Endothelial cell of umbilical vein (primary cell): ENCODE data around the gene FOXP1. TPM values are rescaled to one million over a fixed set of nuclear protein-coding genes. Genes with fewer than 3 reads are reported as not detected.

ENCODE experiments used
- BruUV-seq: library from RNA; stranded (reverse); fragments of 400-500 nt; replicated peaks from 2 replicates; lab custom pipeline; 2021; lab: Mats Ljungman, UMichigan
- CTCF ChIA-PET: fragments of 300-600, 350-600 bp; sonication (Branson Sonifier 250); formaldehyde crosslinking; loops from one replicate; lab custom pipeline; 2021; ENCODE audit warnings: antibody characterized with exemption, inconsistent platforms; lab: Charles Lee
- POLR2A ChIA-PET: fragments of 300-600, 350-600 bp; sonication (Branson Sonifier 250); formaldehyde crosslinking; loops from one replicate; lab custom pipeline; 2021; ENCODE audit warnings: antibody characterized with exemption, inconsistent platforms; lab: Charles Lee
- DNase-seq: peaks from one replicate; pipeline ENCODE4 v3.0.0-alpha.2; 2011; ENCODE audit warnings: low read depth, low spot score
- FAIRE-seq: peaks from 2 replicates; lab custom pipeline; 2011; peaks lifted over from hg19 to GRCh38; lab: Jason Lieb, UNC
- H2AFZ ChIP-seq: 2 replicates; pipeline ENCODE4 v1.6.0; 2012; ENCODE audit warnings: low read depth, low read length, control low read depth, inconsistent platforms
- H3K27ac ChIP-seq: 2 replicates; pipeline ENCODE4 v1.5.1; 2011; ENCODE audit warnings: low read depth, mild to moderate bottlenecking, control low read depth, low read length, moderate library complexity; ENCODE audit not compliant: insufficient read depth
- H3K27me3 ChIP-seq, 2 experiments: 2 replicates each; pipeline versions ENCODE4 v1.6.0 to v1.6.1; 2011; ENCODE audit warnings: low read length in 2 of 2, mixed read lengths in 1 of 2; ENCODE audit not compliant: control insufficient read depth in 2 of 2, insufficient read depth in 2 of 2
- H3K36me3 ChIP-seq, 2 experiments: 2 replicates in 1 of 2; 3 replicates in 1 of 2; pipeline ENCODE4 v1.5.1; 2011; ENCODE audit warnings: low read length in 2 of 2, mild to moderate bottlenecking in 1 of 2, moderate library complexity in 1 of 2; ENCODE audit not compliant: control insufficient read depth in 2 of 2, insufficient read depth in 2 of 2; ENCODE audit errors: extremely low read depth in 1 of 2
- H3K4me1 ChIP-seq: 3 replicates; pipeline ENCODE4 v1.5.1; 2011; ENCODE audit warnings: mild to moderate bottlenecking, low read length; ENCODE audit not compliant: control insufficient read depth, insufficient read depth; ENCODE audit errors: extremely low read depth
- H3K4me2 ChIP-seq: 2 replicates; pipeline ENCODE4 v1.6.1; 2011; ENCODE audit warnings: low read length, control low read depth, mixed read lengths; ENCODE audit not compliant: insufficient read depth
- H3K4me3 ChIP-seq, 3 experiments: fragments of 200-600 bp in 1 of 3; sonication (generic), shearing (Covaris generic) in 1 of 3; replicated peaks in 1 of 3; 2 replicates each; pipeline ENCODE4 v1.5.1; 2011 to 2016; ENCODE audit warnings: control low read depth in 3 of 3, low read length in 3 of 3, mild to moderate bottlenecking in 2 of 3, inconsistent platforms in 1 of 3, low read depth in 1 of 3, moderate library complexity in 1 of 3; ENCODE audit not compliant: insufficient read depth in 1 of 3
- H3K79me2 ChIP-seq: 2 replicates; pipeline ENCODE4 v1.6.0; 2012; ENCODE audit warnings: low read length, inconsistent platforms; ENCODE audit not compliant: control insufficient read depth, insufficient read depth
- H3K9ac ChIP-seq: replicated peaks from 2 replicates; pipeline ENCODE3; 2011; ENCODE audit warnings: low read length, control low read depth; ENCODE audit not compliant: insufficient read depth; ENCODE audit errors: extremely low read depth
- H3K9me1 ChIP-seq: replicated peaks from 3 replicates; pipeline ENCODE4 v1.6.0; 2011; ENCODE audit warnings: mild to moderate bottlenecking, low read length; ENCODE audit not compliant: control insufficient read depth, insufficient read depth; ENCODE audit errors: extremely low read depth
- H3K9me3 ChIP-seq: replicated peaks from 2 replicates; pipeline ENCODE4 v1.5.1; 2012; ENCODE audit warnings: low read length, inconsistent platforms; ENCODE audit not compliant: control insufficient read depth, insufficient read depth
- H4K20me1 ChIP-seq: replicated peaks from 2 replicates; pipeline ENCODE3; 2011; ENCODE audit warnings: mild to moderate bottlenecking, low read length; ENCODE audit not compliant: control insufficient read depth, insufficient read depth; ENCODE audit errors: extremely low read depth
- CTCF ChIP-seq, 2 donors: IDR thresholded peaks; 1 replicate in 1 of 2; 2 replicates in 1 of 2; pipeline ENCODE4 v1.5.1; 2011; ENCODE audit warnings: low read length in 2 of 2, mild to moderate bottlenecking in 2 of 2, moderate library complexity in 2 of 2, control low read depth in 1 of 2, inconsistent platforms in 1 of 2, low read depth in 1 of 2; ENCODE audit not compliant: insufficient read depth in 1 of 2; ENCODE audit errors: extremely low read depth in 1 of 2
- EZH2 ChIP-seq: IDR thresholded peaks from 2 replicates; pipeline ENCODE4 v1.6.1; 2012; ENCODE audit warnings: borderline replicate concordance, low read depth, mild to moderate bottlenecking, moderate library complexity, low read length, inconsistent platforms; ENCODE audit not compliant: severe bottlenecking
- FOS ChIP-seq: IDR thresholded peaks from 2 replicates; pipeline ENCODE4 v1.6.1; 2011; ENCODE audit warnings: mild to moderate bottlenecking, low read length, moderate library complexity, borderline replicate concordance; ENCODE audit not compliant: insufficient read depth
- GATA2 ChIP-seq: IDR thresholded peaks from 2 replicates; pipeline ENCODE4 v1.7.0; 2011; ENCODE audit warnings: low read depth, mild to moderate bottlenecking, moderate library complexity, mixed read lengths, low read length; ENCODE audit not compliant: insufficient read length, insufficient read depth
- JUN ChIP-seq: IDR thresholded peaks from 2 replicates; pipeline ENCODE4 v1.6.1; 2011; ENCODE audit warnings: borderline replicate concordance, low read depth; ENCODE audit not compliant: insufficient read length, insufficient read depth
- MAX ChIP-seq: IDR thresholded peaks from 2 replicates; pipeline ENCODE4 v1.6.1; 2011; ENCODE audit not compliant: insufficient read depth, insufficient read length
- MYC ChIP-seq: IDR thresholded peaks from one replicate; pipeline ENCODE4 v1.6.1; 2011; ENCODE audit warnings: mild to moderate bottlenecking, low read depth, low read length
- POLR2A ChIP-seq: IDR thresholded peaks from 2 replicates; pipeline ENCODE4 v1.6.1; 2012; ENCODE audit warnings: low read depth, mild to moderate bottlenecking, control low read depth, low read length
- POLR2AphosphoS5 ChIP-seq: IDR thresholded peaks from 2 replicates; pipeline ENCODE4 v1.6.1; 2012; ENCODE audit warnings: low read depth, mild to moderate bottlenecking, control low read depth, low read length, moderate library complexity; ENCODE audit not compliant: insufficient read depth
- dilution Hi-C: fragments of 300-500 bp; cut with MboI; formaldehyde crosslinking; loops from one replicate; pipeline ENCODE4 v1.15.0; 2019; ENCODE audit warnings: low sequenced_read_pairs; ENCODE audit not compliant: extremely low pct_ligation_motif_present
- intact Hi-C: fragments of 100-400 bp; cut with micrococcal nuclease; formaldehyde crosslinking; loops from one replicate; pipeline ENCODE4 v1.10.0; 2022
- polyA plus RNA-seq, 4 experiments: library from polyadenylated mRNA; depleted of rRNA in 3 of 4; stranded (reverse) in 3 of 4; unstranded in 1 of 4; fragments of >200 nt; gene quantifications; 2 replicates each; pipeline versions ENCODE4 v1.2.1 to v1.2.3, GENCODE V29; 2011 to 2012; ENCODE audit warnings: missing spikeins in 1 of 4
- total RNA-seq: library from RNA; stranded (reverse); gene quantifications from 2 replicates; pipeline ENCODE4 v1.2.3, GENCODE V29; 2021

Gene FOXP1
- total and polyA plus RNA-seq, 2 donors (not counting 3 experiments of a cell fraction or from before 2014, with no cell fraction given): 41.0 to 107 TPM

GRCh38 chr3:71189480-71189879, 394.0 kb downstream of the FOXP1 start:
- Histone ChIP-seq H3K9me3 (no peaks in the 10 kb centered on the region), H3K9me1 (no peaks in the 10 kb centered on the region), H3K27ac (no peak overlapping the region), H3K79me2 (no peaks in the 10 kb centered on the region), H3K27me3 (no peaks in the 10 kb centered on the region), H2AFZ (no peak overlapping the region), H3K4me3 (no peak overlapping the region), H4K20me1 (no peaks in the 10 kb centered on the region), H3K4me1 (peaks cover 5% of the 10 kb centered on the region), H3K9ac (no peak overlapping the region), H3K4me2 (no peak overlapping the region), H3K36me3 (no peaks in the 10 kb centered on the region)
- CTCF ChIA-PET: no interaction called here
- POLR2A ChIA-PET: interaction anchor here (0.6 kb wide), 1 partner anchor 159 kb away, joined by 3 read pairs; no protein-coding TSS in a partner anchor
- no TSS peak for BruUV-seq
- intact Hi-C loops: no loop called here
- TF ChIP-seq EZH2: no peak
- TF ChIP-seq POLR2AphosphoS5: no peak
- TF ChIP-seq JUN: no peak
- TF ChIP-seq FOS: no peak
- TF ChIP-seq MAX: no peak
- no peak for TF ChIP-seq POLR2A
- no peak for TF ChIP-seq GATA2
- no peak for TF ChIP-seq MYC
- TF ChIP-seq CTCF (IDR thresholded peaks at IDR 0.05; ENCODE audit: extremely low read depth in 1 of 2, insufficient read depth in 1 of 2, low read depth in 1 of 2, low read length in 2 of 2): no peak
- dilution Hi-C loops: no loop called here
- DNase-seq (no peak), FAIRE-seq (no peak)
